ENCODE results near the gene PCMT1. TPM values are rescaled to one million over a fixed set of nuclear protein-coding genes. Genes with fewer than 3 reads are reported as not detected.

PCMT1 gene
- total RNA-seq, 4 donors from 2014 or later: 62.2 to 133 (median 77.9) TPM

DNA sequence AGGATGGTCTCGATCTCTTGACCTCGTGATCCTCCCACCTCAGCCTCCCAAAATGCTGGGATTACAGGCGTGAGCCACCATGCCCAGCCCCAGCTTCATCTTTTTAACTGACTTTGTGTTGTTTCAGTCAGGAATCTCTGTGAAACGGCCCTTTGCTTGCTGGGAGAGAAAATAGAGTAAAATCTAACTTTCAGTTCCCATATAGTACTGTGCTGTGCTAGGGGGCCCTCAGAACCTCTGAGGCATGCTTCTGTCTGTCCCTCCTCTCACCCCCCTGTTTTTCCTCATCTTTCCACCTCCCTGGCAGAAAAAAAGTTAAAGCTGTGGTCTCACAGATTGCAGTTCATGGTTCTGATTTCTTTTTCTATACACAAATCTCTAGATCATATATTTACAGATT is 66.2 kb downstream of the PCMT1 start:
- no peak for DNase-seq
- intact Hi-C loops (cut with DNase I): no loop called here
- 91 to 93% methylated on average over 4 of the region's 4 CpGs for WGBS, 2 donors
- TF ChIP-seq POLR2A (IDR thresholded peaks at IDR 0.05): no peak
- TF ChIP-seq, protein P1, sequence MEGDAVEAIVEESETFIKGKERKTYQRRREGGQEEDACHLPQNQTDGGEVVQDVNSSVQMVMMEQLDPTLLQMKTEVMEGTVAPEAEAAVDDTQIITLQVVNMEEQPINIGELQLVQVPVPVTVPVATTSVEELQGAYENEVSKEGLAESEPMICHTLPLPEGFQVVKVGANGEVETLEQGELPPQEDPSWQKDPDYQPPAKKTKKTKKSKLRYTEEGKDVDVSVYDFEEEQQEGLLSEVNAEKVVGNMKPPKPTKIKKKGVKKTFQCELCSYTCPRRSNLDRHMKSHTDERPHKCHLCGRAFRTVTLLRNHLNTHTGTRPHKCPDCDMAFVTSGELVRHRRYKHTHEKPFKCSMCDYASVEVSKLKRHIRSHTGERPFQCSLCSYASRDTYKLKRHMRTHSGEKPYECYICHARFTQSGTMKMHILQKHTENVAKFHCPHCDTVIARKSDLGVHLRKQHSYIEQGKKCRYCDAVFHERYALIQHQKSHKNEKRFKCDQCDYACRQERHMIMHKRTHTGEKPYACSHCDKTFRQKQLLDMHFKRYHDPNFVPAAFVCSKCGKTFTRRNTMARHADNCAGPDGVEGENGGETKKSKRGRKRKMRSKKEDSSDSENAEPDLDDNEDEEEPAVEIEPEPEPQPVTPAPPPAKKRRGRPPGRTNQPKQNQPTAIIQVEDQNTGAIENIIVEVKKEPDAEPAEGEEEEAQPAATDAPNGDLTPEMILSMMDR (IDR thresholded peaks at IDR 0.05): no peak
- Histone ChIP-seq H3K4me3 (replicated peaks in 1 of 3) (no peak overlapping the region), H3K9me3 (no peaks in the 10 kb centered on the region), H3K27me3 (no peaks in the 10 kb centered on the region), H3K27ac (no peak overlapping the region), H3K4me1 (no peaks in the 10 kb centered on the region), H3K36me3 (peaks cover 0 to 5% of the 10 kb centered on the region in 2 donors)

DNA sequence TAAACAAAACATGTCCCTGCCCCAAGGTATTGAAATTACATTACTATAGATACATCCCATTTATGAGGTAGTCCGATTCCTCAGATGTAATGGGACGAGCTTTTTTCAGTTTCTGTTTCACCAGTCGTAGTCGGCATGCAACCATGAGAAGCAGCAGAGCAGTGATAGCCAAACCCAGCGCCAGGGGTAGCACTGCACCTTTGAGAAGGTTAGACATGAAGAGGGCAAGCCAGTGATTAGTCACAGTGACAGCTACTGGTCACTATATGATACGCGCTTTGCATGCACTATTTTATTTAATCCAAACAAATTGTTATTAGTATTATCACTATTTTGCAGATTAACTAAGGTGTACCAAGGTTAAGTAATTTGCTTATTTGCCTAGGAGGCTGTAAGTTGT is 71.0 kb downstream of the PCMT1 start:
- H3K27ac ChIP-seq: no peak overlapping the region
- H3K4me3 ChIP-seq (replicated peaks in 1 of 3): no peak overlapping the region
- no peaks in the 10 kb centered on the region for H3K4me1 ChIP-seq
- no peak for DNase-seq
- intact Hi-C loops (cut with DNase I): loop anchor here (10.0 kb wide), 1 partner anchor 194 kb away; no protein-coding TSS in a partner anchor
- no peak for TF ChIP-seq POLR2A (IDR thresholded peaks at IDR 0.05)
- TF ChIP-seq, protein P1 (IDR thresholded peaks at IDR 0.05): no peak
- no peaks in the 10 kb centered on the region for H3K27me3 ChIP-seq
- WGBS, 2 donors: 95% methylated on average over 7 of the region's 7 CpGs
- peaks cover 0 to 3% of the 10 kb centered on the region in 2 donors for H3K36me3 ChIP-seq
- H3K9me3 ChIP-seq: no peaks in the 10 kb centered on the region

DNA sequence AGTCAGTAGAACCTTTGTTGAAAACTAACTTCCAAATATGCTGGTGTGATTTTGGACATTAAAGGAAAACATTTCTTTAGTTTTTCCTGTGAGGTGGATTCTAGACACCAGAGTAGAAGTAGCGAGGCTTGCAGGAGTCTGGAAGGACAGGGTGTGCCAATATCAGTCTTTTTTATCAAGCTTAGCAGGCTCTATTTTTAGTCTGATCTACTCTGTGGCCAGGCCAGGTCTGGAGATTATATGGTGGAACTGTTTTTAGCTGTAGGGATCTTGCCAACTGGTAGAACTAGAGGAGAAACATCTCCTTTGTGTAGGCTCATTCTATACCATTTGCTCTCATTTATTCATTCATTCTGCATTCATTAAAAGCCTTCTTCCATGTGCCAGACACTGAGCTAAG is 72.0 kb downstream of the PCMT1 start:
- Histone ChIP-seq H3K27me3 (no peaks in the 10 kb centered on the region), H3K36me3 (peaks cover 0 to 10% of the 10 kb centered on the region in 2 donors), H3K4me1 (no peaks in the 10 kb centered on the region), H3K4me3 (replicated peaks in 1 of 3) (no peak overlapping the region), H3K27ac (no peak overlapping the region), H3K9me3 (no peaks in the 10 kb centered on the region)
- intact Hi-C loops (cut with DNase I): loop anchor here (10.0 kb wide), 1 partner anchor 193 kb away; no protein-coding TSS in a partner anchor
- DNase-seq: no peak
- TF ChIP-seq POLR2A (IDR thresholded peaks at IDR 0.05): no peak
- TF ChIP-seq, protein P1 (IDR thresholded peaks at IDR 0.05): no peak
- whole genome bisulfite sequencing, 2 donors: 93 to 97% methylated on average over 1 of the region's 1 CpG

DNA sequence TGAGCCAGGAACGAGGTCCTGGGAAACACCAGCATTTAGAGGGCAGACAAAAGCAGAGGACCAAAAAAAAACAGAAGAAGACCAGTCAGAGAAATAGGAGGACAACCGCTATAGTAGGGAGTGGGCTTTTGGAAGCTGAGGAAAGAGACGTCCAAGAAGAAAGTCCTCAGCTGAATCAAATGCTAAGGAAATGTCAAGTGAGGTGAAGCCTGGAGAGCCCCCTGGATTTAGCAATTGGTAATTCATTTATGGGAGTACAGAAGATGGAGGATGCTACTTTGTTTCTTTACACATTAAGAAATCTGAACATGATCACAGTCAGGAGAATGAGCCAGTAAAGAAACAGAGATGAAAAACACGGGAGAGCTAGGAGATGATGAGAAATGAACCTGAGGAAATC is 73.5 kb downstream of the PCMT1 start:
- no peak for DNase-seq
- H3K27ac ChIP-seq: no peak overlapping the region
- no peaks in the 10 kb centered on the region for H3K4me1 ChIP-seq
- no peaks in the 10 kb centered on the region for H3K9me3 ChIP-seq
- H3K27me3 ChIP-seq: no peaks in the 10 kb centered on the region
- no peak overlapping the region for H3K4me3 ChIP-seq (replicated peaks in 1 of 3)
- peaks cover 0 to 10% of the 10 kb centered on the region in 2 donors for H3K36me3 ChIP-seq
- intact Hi-C loops (cut with DNase I): loop anchor here (10.0 kb wide), 1 partner anchor 192 kb away; no protein-coding TSS in a partner anchor
- WGBS, 2 donors: 81 to 85% methylated on average over 4 of the region's 4 CpGs
- TF ChIP-seq, protein P1 (IDR thresholded peaks at IDR 0.05): no peak
- no peak for TF ChIP-seq POLR2A (IDR thresholded peaks at IDR 0.05)

DNA sequence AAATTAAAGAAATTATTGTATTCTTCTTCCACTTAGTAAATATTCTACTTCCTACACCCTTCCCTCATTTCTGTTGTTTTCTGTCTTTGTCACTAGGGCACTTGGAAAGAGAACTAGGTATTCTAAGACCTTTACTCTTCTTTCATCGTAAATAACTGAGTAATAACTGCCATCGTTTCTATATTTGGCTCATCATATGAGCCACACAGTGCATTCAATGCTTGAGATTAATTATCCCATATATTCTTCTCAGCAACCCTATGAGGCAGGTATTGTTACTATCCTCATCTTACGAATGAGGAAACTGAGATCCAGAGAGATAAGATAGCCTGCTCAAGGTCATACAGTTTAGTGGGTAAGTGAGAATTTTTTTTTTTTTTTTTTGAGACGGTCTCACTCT is 75.8 kb downstream of the PCMT1 start:
- intact Hi-C loops (cut with DNase I): loop anchor here (10.0 kb wide), 1 partner anchor 190 kb away; no protein-coding TSS in a partner anchor
- TF ChIP-seq POLR2A (IDR thresholded peaks at IDR 0.05): no peak
- TF ChIP-seq, protein P1 (IDR thresholded peaks at IDR 0.05): no peak
- 89 to 92% methylated on average over 4 of the region's 4 CpGs for WGBS, 2 donors
- no peak overlapping the region for H3K4me3 ChIP-seq (replicated peaks in 1 of 3)
- H3K27me3 ChIP-seq: no peaks in the 10 kb centered on the region
- peaks cover 0 to 7% of the 10 kb centered on the region in 2 donors for H3K36me3 ChIP-seq
- H3K27ac ChIP-seq: no peak overlapping the region
- no peak for DNase-seq
- no peaks in the 10 kb centered on the region for H3K4me1 ChIP-seq
- no peaks in the 10 kb centered on the region for H3K9me3 ChIP-seq

All from thyroid gland (tissue), 4 donors.